Omental fat pad (tissue), 4 donors: ENCODE measurements around the gene CFAP221. TPM values are rescaled to one million over a fixed set of nuclear protein-coding genes. Genes with fewer than 3 reads are reported as not detected.
A peak's percentile ranks its signal among the peaks of the same experiment; 100 is the strongest.

Experiments
- ATAC-seq: fragments of 150-250 bp; one replicate; pipeline ENCODE4 v1.9.1; 2016; ENCODE audit warnings: mild to moderate bottlenecking, moderate library complexity; ENCODE audit not compliant: low FRiP score
- DNase-seq: peaks from one replicate; pipeline ENCODE4 v3.0.0-alpha.2; 2019; ENCODE audit warnings: low spot score
- total RNA-seq, 4 donors: library from RNA; depleted of rRNA; stranded (reverse); fragments of >200 nt; gene quantifications; one replicate each; pipeline ENCODE4 v1.1.0, GENCODE V29; 2016
- TF ChIP-seq, protein P1 (sequence below), 3 donors: fragments of 450-650 bp; IDR thresholded peaks; one replicate each; pipeline ENCODE4 v1.5.1; 2016 to 2017; ENCODE audit warnings: antibody characterized with exemption in 3 of 3, mild to moderate bottlenecking in 3 of 3, moderate library complexity in 2 of 3

The CFAP221 gene
- total RNA-seq = 1 to 10 TPM in 3 of 4 donors, not detected in 1; 1.2 to 1.7 (median 1.3) TPM

DNA sequence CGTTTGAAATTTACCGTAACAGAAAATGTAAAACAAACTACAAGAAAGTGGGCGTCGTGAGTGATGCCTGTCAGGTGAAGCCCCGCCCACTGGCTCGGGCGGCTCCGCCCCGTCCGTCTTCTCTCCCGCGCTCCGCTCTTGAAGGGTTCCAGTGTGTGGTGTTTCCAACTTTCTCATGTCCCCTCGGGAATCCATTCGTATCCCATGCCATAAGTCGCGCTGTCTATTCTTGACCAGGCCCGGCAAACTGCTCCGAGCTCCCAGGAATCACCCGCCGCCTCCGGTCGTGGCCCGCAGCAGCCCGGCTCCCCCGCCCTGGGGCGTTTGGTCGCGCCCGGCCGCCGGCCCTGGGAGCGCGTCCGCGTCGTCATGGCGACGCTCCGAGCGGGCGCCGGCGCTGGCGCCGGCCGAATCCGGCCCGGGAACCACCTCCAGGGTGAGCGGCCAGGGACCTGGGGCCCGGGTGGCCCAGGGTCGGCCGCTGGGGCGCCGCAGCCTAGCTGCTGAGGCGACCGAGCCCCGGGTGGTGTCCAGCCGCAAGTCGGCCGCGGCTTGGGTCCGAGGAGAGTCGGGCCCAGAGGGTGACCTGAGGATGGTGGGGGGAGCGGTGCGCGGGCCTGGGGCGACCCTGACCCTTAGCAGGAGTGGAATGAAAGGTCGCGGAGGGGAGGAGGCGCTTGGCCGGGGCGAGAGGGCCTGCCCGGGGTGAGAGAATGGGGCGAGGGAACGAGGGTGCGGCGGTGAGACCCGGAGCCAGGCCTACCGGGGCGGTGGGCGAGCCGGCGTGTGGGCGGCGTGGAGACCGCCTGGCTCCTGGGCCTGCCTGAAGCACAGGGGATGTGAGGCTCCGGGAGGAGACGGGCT, at the start of gene CFAP221:
Gene CFAP221, plus strand, starts transcription at position 375 of the 864 bp plus-strand sequence. CDS start 1,683 bp downstream, outside the sequence.
- ATAC-seq = peak; percentile 81
- no peak for DNase-seq
- TF ChIP-seq, protein P1, sequence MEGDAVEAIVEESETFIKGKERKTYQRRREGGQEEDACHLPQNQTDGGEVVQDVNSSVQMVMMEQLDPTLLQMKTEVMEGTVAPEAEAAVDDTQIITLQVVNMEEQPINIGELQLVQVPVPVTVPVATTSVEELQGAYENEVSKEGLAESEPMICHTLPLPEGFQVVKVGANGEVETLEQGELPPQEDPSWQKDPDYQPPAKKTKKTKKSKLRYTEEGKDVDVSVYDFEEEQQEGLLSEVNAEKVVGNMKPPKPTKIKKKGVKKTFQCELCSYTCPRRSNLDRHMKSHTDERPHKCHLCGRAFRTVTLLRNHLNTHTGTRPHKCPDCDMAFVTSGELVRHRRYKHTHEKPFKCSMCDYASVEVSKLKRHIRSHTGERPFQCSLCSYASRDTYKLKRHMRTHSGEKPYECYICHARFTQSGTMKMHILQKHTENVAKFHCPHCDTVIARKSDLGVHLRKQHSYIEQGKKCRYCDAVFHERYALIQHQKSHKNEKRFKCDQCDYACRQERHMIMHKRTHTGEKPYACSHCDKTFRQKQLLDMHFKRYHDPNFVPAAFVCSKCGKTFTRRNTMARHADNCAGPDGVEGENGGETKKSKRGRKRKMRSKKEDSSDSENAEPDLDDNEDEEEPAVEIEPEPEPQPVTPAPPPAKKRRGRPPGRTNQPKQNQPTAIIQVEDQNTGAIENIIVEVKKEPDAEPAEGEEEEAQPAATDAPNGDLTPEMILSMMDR (IDR thresholded peaks at IDR 0.05) = no peak

DNA sequence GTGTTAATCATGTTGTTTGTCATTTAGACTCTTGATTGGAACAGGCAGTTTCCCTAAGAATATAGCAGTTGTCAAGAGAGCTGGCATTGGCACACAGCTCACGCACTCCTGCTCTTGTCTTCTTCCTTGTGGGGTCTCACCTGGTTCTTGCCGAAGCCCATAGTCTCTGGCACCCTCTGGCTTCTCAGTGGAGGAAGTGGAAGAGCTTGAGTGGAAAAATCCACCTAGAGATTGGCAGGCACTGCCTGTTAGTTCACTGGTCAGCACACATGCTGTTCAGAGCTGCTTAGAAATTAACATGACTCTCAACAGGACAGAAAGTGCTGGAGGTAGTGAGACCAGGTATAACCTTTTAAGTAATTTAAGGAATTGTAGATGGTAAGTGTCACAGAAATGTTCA, 48.3 kb upstream of the CFAP221 start:
- DNase-seq (no peak), ATAC-seq (no peak)
- TF ChIP-seq, protein P1 (IDR thresholded peaks at IDR 0.05) = no peak

DNA sequence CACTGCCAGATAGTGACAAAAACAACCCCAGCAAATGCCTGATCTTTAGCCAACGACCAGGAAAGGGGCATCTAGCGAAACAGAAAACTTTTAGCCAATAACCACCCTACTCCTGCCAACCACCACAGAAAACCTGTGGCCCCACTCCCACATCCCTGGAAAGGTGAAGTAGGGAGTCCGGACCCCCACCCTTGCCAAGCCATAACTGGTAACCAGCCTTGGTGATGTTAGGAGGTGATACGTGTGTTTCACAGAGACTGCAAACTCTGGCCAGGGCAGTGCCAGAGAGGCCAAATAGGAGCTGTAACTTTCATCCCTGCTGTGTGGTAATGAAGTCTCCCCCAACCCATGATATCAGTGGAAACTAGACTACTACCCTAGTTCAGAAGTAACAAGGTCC, 47.6 kb upstream of the CFAP221 start:
- no peak for DNase-seq
- TF ChIP-seq, protein P1 (IDR thresholded peaks at IDR 0.05) = no peak
- ATAC-seq = no peak

DNA sequence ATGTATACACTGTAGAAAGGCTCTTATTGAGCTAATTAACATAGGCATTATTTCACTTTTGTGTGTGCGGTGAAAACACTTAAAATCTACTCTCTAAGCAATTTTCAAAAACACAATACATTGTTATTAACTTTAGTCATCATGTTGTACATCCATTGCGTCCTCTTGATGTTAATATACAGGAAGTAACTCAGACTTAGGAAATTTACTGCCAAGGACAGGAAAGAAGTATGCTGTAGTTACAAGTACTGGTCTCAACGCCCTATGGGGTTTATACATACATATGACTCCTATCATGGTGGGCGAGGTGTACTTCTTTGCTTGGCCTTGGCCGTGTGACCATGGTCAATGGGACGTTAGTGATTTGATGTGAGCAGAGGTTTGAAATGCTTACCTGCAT, 35.5 kb upstream of the CFAP221 start:
- TF ChIP-seq, protein P1 (IDR thresholded peaks at IDR 0.05) = no peak
- DNase-seq (no peak), ATAC-seq (no peak)

DNA sequence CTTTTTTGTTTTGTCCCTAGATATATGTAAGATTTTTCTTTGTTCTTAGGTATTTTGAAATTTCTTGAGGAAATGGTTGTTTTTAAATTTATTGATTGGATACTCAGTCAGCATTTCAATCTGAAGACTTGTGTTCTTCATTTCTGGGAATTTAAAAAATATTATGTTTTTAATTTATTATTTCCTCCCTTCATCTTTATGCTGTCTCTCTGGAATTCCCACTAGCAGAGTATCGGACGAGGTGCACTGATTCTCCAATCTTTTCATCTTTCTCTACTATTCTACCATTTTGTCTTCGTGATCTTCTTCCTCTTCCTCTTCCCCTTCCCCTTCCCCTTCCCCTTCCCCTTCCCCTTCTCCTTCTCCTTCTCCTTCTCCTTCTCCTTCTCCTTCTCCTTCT, 32.3 kb upstream of the CFAP221 start:
- DNase-seq (no peak), ATAC-seq (no peak)
- TF ChIP-seq, protein P1 (IDR thresholded peaks at IDR 0.05) = no peak

DNA sequence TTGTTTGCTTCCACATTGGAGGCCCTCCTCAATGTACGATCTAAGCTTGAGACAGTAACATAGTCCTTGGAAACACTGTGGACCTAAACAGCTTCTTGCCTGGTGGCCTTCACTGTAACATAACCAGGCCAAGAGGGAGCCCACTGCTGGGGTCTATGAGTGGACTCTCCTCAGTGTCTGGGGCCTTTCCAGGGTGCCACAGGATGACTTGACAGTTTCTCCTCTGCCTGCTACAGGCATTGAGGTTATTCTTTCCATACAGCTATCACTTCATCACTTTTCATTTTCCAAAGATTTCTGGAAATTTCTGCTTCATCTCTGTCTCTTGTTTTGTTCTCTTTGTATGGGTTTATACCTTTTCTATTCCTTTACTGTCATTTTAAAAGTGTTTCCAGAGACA, 31.3 kb upstream of the CFAP221 start:
- no peak for ATAC-seq

More for the DNA sequence above, 31.3 kb upstream of the CFAP221 start:
- DNase-seq = no peak
- TF ChIP-seq, protein P1 (IDR thresholded peaks at IDR 0.05) = no peak
